ENCODE data around the gene NPEPL1.

The NPEPL1 gene

DNA sequence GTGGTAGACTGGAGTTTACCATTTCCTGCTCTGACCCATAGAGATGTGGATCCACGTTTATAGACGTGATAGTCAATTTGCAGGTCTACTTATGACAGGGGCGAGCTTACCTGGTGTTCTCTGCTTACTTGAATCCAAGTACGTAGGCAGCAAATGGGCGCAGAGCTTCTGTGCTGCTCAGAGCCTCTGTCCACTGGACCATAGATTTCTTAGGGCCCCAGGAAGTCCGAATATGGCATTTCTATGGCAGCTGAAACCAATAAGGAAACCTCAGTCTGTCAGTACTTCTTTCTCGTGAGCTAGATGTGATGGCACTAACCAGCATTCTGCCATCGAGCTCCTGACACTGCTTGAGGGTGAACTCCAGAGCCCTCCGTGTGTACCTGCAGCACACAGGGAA lies 19.5 kb upstream of the NPEPL1 start:
- DNase-seq (ENCODE audit: low read depth): no peak
- TF ChIP-seq, protein P1, sequence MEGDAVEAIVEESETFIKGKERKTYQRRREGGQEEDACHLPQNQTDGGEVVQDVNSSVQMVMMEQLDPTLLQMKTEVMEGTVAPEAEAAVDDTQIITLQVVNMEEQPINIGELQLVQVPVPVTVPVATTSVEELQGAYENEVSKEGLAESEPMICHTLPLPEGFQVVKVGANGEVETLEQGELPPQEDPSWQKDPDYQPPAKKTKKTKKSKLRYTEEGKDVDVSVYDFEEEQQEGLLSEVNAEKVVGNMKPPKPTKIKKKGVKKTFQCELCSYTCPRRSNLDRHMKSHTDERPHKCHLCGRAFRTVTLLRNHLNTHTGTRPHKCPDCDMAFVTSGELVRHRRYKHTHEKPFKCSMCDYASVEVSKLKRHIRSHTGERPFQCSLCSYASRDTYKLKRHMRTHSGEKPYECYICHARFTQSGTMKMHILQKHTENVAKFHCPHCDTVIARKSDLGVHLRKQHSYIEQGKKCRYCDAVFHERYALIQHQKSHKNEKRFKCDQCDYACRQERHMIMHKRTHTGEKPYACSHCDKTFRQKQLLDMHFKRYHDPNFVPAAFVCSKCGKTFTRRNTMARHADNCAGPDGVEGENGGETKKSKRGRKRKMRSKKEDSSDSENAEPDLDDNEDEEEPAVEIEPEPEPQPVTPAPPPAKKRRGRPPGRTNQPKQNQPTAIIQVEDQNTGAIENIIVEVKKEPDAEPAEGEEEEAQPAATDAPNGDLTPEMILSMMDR (conservative IDR thresholded peaks at IDR 0.05; ENCODE audit: control insufficient read depth, insufficient read depth, low read depth, low read length): no peak
- H3K4me3 ChIP-seq (ENCODE audit: control insufficient read depth, low read depth, low read length): no peak overlapping the region

DNA sequence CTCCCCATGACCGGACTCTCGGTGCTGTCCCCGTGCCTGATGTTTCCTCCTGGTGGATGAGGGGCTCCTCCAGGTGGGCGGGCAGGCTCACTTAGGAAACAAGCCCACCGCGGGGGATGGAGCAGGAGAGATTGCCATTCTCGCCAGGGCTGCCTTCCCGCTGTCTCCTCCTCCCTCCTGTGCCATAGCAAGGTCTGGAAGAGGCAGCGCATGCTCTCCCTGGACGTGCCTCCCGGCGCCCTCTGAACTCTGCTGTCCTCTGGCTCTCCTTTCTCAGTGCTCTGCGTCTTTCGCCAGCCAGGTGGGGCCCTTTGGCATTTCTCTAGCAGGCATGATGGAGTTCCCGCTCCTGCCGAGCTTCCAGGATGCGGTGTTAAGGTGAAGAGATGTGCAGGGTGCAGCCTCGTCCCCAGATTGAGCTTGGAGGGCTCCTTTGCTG lies 17.4 kb upstream of the NPEPL1 start:
- DNase-seq (ENCODE audit: low read depth): no peak
- H3K4me3 ChIP-seq (ENCODE audit: control insufficient read depth, low read depth, low read length): no peak overlapping the region
- TF ChIP-seq, protein P1 (conservative IDR thresholded peaks at IDR 0.05; ENCODE audit: control insufficient read depth, insufficient read depth, low read depth, low read length): no peak

DNA sequence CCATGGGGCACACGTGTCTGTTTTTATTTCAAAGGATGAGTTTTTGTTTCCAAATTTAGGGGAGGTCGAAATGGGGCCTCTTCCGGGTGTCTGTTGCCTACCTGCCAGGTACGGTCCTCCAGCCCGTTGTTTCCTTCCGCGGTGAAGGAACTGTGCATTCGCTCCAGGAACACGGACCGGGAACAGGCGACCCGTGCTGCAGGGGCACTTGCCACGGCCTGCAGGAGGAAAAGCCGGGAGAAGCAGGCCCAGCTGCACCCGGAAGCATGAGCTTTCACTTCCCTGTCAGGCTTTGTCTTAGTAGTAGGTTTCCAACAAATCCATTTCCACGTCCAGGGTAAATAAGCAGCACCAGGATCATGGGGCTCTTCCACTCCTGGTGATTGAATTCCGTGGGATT lies 17.0 kb upstream of the NPEPL1 start:
- no peak overlapping the region for H3K4me3 ChIP-seq (ENCODE audit: control insufficient read depth, low read depth, low read length)
- TF ChIP-seq, protein P1 (conservative IDR thresholded peaks at IDR 0.05; ENCODE audit: control insufficient read depth, insufficient read depth, low read depth, low read length): no peak
- DNase-seq (ENCODE audit: low read depth): no peak

DNA sequence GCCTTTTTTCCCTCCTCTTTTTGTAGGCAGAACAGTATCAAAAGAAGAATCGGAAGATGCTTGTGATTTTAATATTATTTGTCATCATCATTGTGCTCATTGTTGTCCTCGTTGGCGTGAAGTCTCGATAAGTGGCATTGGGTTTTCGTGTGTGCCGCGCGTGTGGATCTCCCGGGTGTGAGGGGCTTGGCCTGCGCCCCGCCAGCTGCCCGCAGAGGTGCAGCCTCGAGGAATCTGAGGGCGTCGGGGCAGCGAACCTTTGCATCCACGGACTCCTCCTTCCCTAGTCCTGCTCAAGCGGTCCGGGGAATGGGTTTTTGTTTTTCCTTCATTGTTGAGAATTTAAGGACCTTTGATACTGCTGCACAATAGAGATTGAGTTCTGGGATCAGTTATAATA lies 16.4 kb upstream of the NPEPL1 start:
- TF ChIP-seq, protein P1 (conservative IDR thresholded peaks at IDR 0.05; ENCODE audit: control insufficient read depth, insufficient read depth, low read depth, low read length): no peak
- DNase-seq (ENCODE audit: low read depth): no peak
- no peak overlapping the region for H3K4me3 ChIP-seq (ENCODE audit: control insufficient read depth, low read depth, low read length)

DNA sequence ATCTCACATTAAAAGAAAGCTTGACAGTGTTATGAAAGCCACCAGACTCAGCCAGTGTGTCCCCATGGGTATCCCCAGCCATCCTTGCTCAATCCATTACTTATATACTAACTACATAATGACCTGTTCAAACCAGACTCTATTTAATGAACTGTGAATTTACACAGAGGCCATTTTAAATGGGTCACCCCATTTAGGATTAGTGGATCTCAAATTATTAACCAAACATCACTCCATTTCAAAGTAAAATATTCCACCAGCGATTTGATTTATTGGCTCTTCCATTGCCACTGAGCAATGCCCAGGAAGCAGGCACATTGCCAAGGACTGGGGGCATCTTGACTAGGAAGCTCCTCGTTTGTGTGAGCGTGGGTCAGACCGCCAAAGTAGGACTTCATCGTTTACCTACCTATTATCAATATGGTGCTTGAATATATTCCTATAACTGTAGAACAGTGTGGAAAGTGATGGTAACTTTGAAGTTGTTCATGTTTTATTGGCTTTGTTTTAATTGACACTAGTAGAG lies 15.5 kb upstream of the NPEPL1 start:
- no peak for DNase-seq (ENCODE audit: low read depth)
- no peak overlapping the region for H3K4me3 ChIP-seq (ENCODE audit: control insufficient read depth, low read depth, low read length)
- TF ChIP-seq, protein P1 (conservative IDR thresholded peaks at IDR 0.05; ENCODE audit: control insufficient read depth, insufficient read depth, low read depth, low read length): no peak

DNA sequence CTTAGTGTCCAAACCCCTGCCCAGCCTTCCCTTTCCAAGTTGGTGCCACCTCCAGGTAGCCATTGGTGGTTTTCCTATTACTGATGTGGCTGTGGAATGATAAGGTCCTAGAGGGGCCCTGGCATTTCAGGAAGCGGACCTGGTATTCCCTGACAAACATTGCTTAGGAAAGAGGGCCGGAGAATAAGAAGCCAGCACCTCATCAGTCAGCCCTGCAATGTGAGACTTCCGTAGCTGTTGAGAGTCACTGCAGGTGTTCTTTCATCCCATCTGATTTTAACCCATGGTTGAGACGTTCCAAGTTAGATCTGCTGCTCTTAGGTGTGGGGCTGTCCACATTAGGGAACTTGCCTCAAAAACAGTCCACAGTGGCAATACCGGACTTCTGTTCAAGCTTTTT lies 14.8 kb upstream of the NPEPL1 start:
- TF ChIP-seq, protein P1 (conservative IDR thresholded peaks at IDR 0.05; ENCODE audit: control insufficient read depth, insufficient read depth, low read depth, low read length): no peak
- H3K4me3 ChIP-seq (ENCODE audit: control insufficient read depth, low read depth, low read length): no peak overlapping the region
- no peak for DNase-seq (ENCODE audit: low read depth)

DNA sequence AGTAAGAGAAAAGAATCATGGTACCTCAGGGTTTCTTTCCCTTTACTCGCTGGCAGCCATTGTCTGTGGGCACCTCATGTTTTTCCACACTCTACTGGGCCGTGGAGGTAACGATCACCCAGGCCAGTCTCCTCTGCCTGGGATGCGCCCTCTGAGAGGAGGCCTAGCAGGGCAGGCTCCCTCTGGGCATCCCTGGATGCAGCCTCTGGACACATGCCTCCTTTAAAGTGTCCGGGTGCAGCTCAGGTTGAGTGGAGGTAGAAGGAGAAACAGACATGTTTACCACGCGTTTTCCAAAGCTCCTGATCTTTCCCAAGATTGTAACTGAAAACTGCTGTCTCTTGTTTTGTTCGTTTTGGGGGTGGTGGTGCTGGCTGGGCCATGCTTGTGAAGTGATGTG lies 13.8 kb upstream of the NPEPL1 start:
- TF ChIP-seq, protein P1 (conservative IDR thresholded peaks at IDR 0.05; ENCODE audit: control insufficient read depth, insufficient read depth, low read depth, low read length): no peak
- DNase-seq (ENCODE audit: low read depth): no peak
- no peak overlapping the region for H3K4me3 ChIP-seq (ENCODE audit: control insufficient read depth, low read depth, low read length)

Data from fibroblast of mammary gland (primary cell).